Measurements from ENCODE around the gene FEV. TPM values are rescaled to one million over a fixed set of nuclear protein-coding genes. Genes with fewer than 3 reads are reported as not detected.

Gene FEV
- total and polyA plus RNA-seq, 2 donors (not counting 3 experiments of a cell fraction or from before 2014, with no cell fraction given), result not detected

GRCh38 chr2:218998414-218999002 is 13.5 kb upstream of the FEV start:
- TF ChIP-seq EZH2 (IDR thresholded peaks at IDR 0.05; ENCODE audit: borderline replicate concordance, low read depth, low read length, severe bottlenecking) (no peak), JUN (IDR thresholded peaks at IDR 0.05; ENCODE audit: borderline replicate concordance, insufficient read depth, insufficient read length, low read depth) (no peak), POLR2A (IDR thresholded peaks at IDR 0.05; ENCODE audit: low read depth, low read length) (no peak), GATA2 (IDR thresholded peaks at IDR 0.05; ENCODE audit: insufficient read depth, insufficient read length, low read depth, low read length) (no peak), CTCF (IDR thresholded peaks at IDR 0.05; ENCODE audit: extremely low read depth in 1 of 2, insufficient read depth in 1 of 2, low read depth in 1 of 2, low read length in 2 of 2) (no peak), POLR2AphosphoS5 (IDR thresholded peaks at IDR 0.05; ENCODE audit: insufficient read depth, low read depth, low read length) (no peak), FOS (IDR thresholded peaks at IDR 0.05; ENCODE audit: borderline replicate concordance, insufficient read depth, low read length) (no peak), MYC (IDR thresholded peaks at IDR 0.05; ENCODE audit: low read depth, low read length) (no peak), MAX (IDR thresholded peaks at IDR 0.05; ENCODE audit: insufficient read depth, insufficient read length) (no peak)
- Histone ChIP-seq H3K27me3 (ENCODE audit: control insufficient read depth in 2 of 2, insufficient read depth in 2 of 2, low read length in 2 of 2) (peaks cover 76 to 79% of the 10 kb centered on the region in 2 experiments), H4K20me1 (replicated peaks; ENCODE audit: control insufficient read depth, extremely low read depth, insufficient read depth, low read length) (no peaks in the 10 kb centered on the region), H3K4me3 (replicated peaks in 1 of 3; ENCODE audit: insufficient read depth in 1 of 3, low read depth in 1 of 3, low read length in 3 of 3) (no peak overlapping the region), H3K4me2 (ENCODE audit: insufficient read depth, low read length) (no peak overlapping the region), H3K79me2 (ENCODE audit: control insufficient read depth, insufficient read depth, low read length) (no peaks in the 10 kb centered on the region), H3K9me3 (replicated peaks; ENCODE audit: control insufficient read depth, insufficient read depth, low read length) (no peaks in the 10 kb centered on the region), H3K9ac (replicated peaks; ENCODE audit: extremely low read depth, insufficient read depth, low read length) (no peak overlapping the region), H3K4me1 (ENCODE audit: control insufficient read depth, extremely low read depth, insufficient read depth, low read length) (peaks cover 1% of the 10 kb centered on the region), H2AFZ (ENCODE audit: low read depth, low read length) (no peak overlapping the region), H3K27ac (ENCODE audit: insufficient read depth, low read depth, low read length) (no peak overlapping the region), H3K36me3 (ENCODE audit: control insufficient read depth in 2 of 2, extremely low read depth in 1 of 2, insufficient read depth in 2 of 2, low read length in 2 of 2) (no peaks in the 10 kb centered on the region), H3K9me1 (replicated peaks; ENCODE audit: control insufficient read depth, extremely low read depth, insufficient read depth, low read length) (no peaks in the 10 kb centered on the region)
- FAIRE-seq (no peak), DNase-seq (ENCODE audit: low read depth, low spot score) (no peak)
- dilution Hi-C loops (cut with MboI; ENCODE audit: extremely low pct_ligation_motif_present, low sequenced_read_pairs), result no loop called here
- intact Hi-C loops (cut with micrococcal nuclease), result no loop called here
- POLR2A ChIA-PET, result no interaction called here
- CTCF ChIA-PET, result interaction anchor here (1.7 to 10.4 kb wide), 4 partner anchors 16 to 156 kb away, joined by 7 to 164 read pairs (median 30); partner anchors contain the start of gene FEV
- no TSS peak for BruUV-seq (replicated peaks)
